Measurements from ENCODE around the gene KIAA0513. TPM values are rescaled to one million over a fixed set of nuclear protein-coding genes. Genes with fewer than 3 reads are reported as not detected.

Gene KIAA0513
- total and polyA plus RNA-seq, 5 donors from 2014 or later, result 1.5 to 7.5 (median 3.3) TPM

GRCh38 chr16:85074225-85074914, 46.8 kb downstream of the KIAA0513 start:
- DNase-seq (no peak), ATAC-seq (ENCODE audit: low read depth in 2 of 2) (no peak)
- Mint-ChIP-seq H3K36me3 (peaks cover 39% of the 10 kb centered on the region), H3K4me1 (no peaks in the 10 kb centered on the region), H3K9me3 (peaks cover 0 to 2% (median 0%) of the 10 kb centered on the region in 7 donors), H3K27ac (peak overlapping the region in 1 of 3 donors; percentile 75), H3K27me3 (no peaks in the 10 kb centered on the region), H3K4me3 (no peak overlapping the region)
- Histone ChIP-seq H3K4me1 (ENCODE audit: control insufficient read depth, insufficient read depth, low read length, poor library complexity, severe bottlenecking) (no peaks in the 10 kb centered on the region), H3K27me3 (ENCODE audit: control insufficient read depth, insufficient read depth, low read length) (no peaks in the 10 kb centered on the region), H3K36me3 (ENCODE audit: control insufficient read depth, insufficient read depth, low read length) (peaks cover 9% of the 10 kb centered on the region), H3K4me3 (ENCODE audit: low read depth, low read length) (no peak overlapping the region), H3K27ac (ENCODE audit: insufficient read depth, low read length, poor library complexity, severe bottlenecking) (no peak overlapping the region), H3K9me3 (ENCODE audit: control insufficient read depth in 2 of 2, low read length in 2 of 2) (no peaks in the 10 kb centered on the region)

- Mint-ChIP-seq H3K27ac (no peak overlapping the region), H3K27me3 (no peaks in the 10 kb centered on the region), H3K4me1 (no peaks in the 10 kb centered on the region), H3K4me3 (no peak overlapping the region), H3K9me3 (peaks cover 0 to 2% (median 0%) of the 10 kb centered on the region in 7 donors), H3K36me3 (peaks cover 44% of the 10 kb centered on the region)
- Histone ChIP-seq H3K36me3 (ENCODE audit: control insufficient read depth, insufficient read depth, low read length) (peaks cover 8% of the 10 kb centered on the region), H3K27me3 (ENCODE audit: control insufficient read depth, insufficient read depth, low read length) (no peaks in the 10 kb centered on the region), H3K4me1 (ENCODE audit: control insufficient read depth, insufficient read depth, low read length, poor library complexity, severe bottlenecking) (no peaks in the 10 kb centered on the region), H3K27ac (ENCODE audit: insufficient read depth, low read length, poor library complexity, severe bottlenecking) (no peak overlapping the region), H3K9me3 (ENCODE audit: control insufficient read depth in 2 of 2, low read length in 2 of 2) (no peaks in the 10 kb centered on the region), H3K4me3 (ENCODE audit: low read depth, low read length) (no peak overlapping the region)
- DNase-seq, result no peak
- ATAC-seq (ENCODE audit: low read depth in 2 of 2), result no peak
Observed at GRCh38 chr16:85075236-85075924, 47.8 kb downstream of the KIAA0513 start.

- Histone ChIP-seq H3K27me3 (ENCODE audit: control insufficient read depth, insufficient read depth, low read length) (no peaks in the 10 kb centered on the region), H3K4me1 (ENCODE audit: control insufficient read depth, insufficient read depth, low read length, poor library complexity, severe bottlenecking) (no peaks in the 10 kb centered on the region), H3K9me3 (ENCODE audit: control insufficient read depth in 2 of 2, low read length in 2 of 2) (no peaks in the 10 kb centered on the region), H3K4me3 (ENCODE audit: low read depth, low read length) (no peak overlapping the region), H3K36me3 (ENCODE audit: control insufficient read depth, insufficient read depth, low read length) (peaks cover 5% of the 10 kb centered on the region), H3K27ac (ENCODE audit: insufficient read depth, low read length, poor library complexity, severe bottlenecking) (no peak overlapping the region)
- Mint-ChIP-seq H3K4me1 (no peaks in the 10 kb centered on the region), H3K4me3 (no peak overlapping the region), H3K36me3 (peaks cover 35% of the 10 kb centered on the region), H3K27ac (no peak overlapping the region), H3K9me3 (peaks cover 0 to 2% (median 0%) of the 10 kb centered on the region in 7 donors), H3K27me3 (no peaks in the 10 kb centered on the region)
- no peak for DNase-seq
- ATAC-seq (ENCODE audit: low read depth in 2 of 2), result no peak
Observed at GRCh38 chr16:85077039-85077438, 49.4 kb downstream of the KIAA0513 start.

GRCh38 chr16:85077576-85078125, 50.1 kb downstream of the KIAA0513 start:
- peaks cover 35% of the 10 kb centered on the region for H3K36me3 Mint-ChIP-seq
- no peak overlapping the region for H3K27ac ChIP-seq (ENCODE audit: insufficient read depth, low read length, poor library complexity, severe bottlenecking)
- H3K9me3 Mint-ChIP-seq, result peaks cover 0 to 2% (median 0%) of the 10 kb centered on the region in 7 donors

GRCh38 chr16:85078226-85078625, 50.6 kb downstream of the KIAA0513 start:
- ATAC-seq (ENCODE audit: low read depth in 2 of 2), result no peak
- peaks cover 30% of the 10 kb centered on the region for H3K36me3 Mint-ChIP-seq
- no peak overlapping the region for H3K27ac ChIP-seq (ENCODE audit: insufficient read depth, low read length, poor library complexity, severe bottlenecking)
- H3K36me3 ChIP-seq (ENCODE audit: control insufficient read depth, insufficient read depth, low read length), result peaks cover 5% of the 10 kb centered on the region
- H3K27me3 Mint-ChIP-seq, result no peaks in the 10 kb centered on the region
- H3K4me1 Mint-ChIP-seq, result peaks cover 0 to 5% (median 0%) of the 10 kb centered on the region in 4 donors
- no peak overlapping the region for H3K27ac Mint-ChIP-seq
- H3K4me3 ChIP-seq (ENCODE audit: low read depth, low read length), result no peak overlapping the region
- no peaks in the 10 kb centered on the region for H3K9me3 ChIP-seq (ENCODE audit: control insufficient read depth in 2 of 2, low read length in 2 of 2)
- H3K27me3 ChIP-seq (ENCODE audit: control insufficient read depth, insufficient read depth, low read length), result no peaks in the 10 kb centered on the region
- peaks cover 0 to 2% (median 0%) of the 10 kb centered on the region in 7 donors for H3K9me3 Mint-ChIP-seq
- H3K4me3 Mint-ChIP-seq, result no peak overlapping the region
- no peak for DNase-seq
- no peaks in the 10 kb centered on the region for H3K4me1 ChIP-seq (ENCODE audit: control insufficient read depth, insufficient read depth, low read length, poor library complexity, severe bottlenecking)

More at GRCh38 chr16:85077576-85078125, 50.1 kb downstream of the KIAA0513 start:
- H3K27me3 ChIP-seq (ENCODE audit: control insufficient read depth, insufficient read depth, low read length), result no peaks in the 10 kb centered on the region
- H3K4me1 Mint-ChIP-seq, result peaks cover 0 to 3% (median 0%) of the 10 kb centered on the region in 4 donors
- ATAC-seq (ENCODE audit: low read depth in 2 of 2) (no peak), DNase-seq (no peak)
- no peaks in the 10 kb centered on the region for H3K27me3 Mint-ChIP-seq
- no peaks in the 10 kb centered on the region for H3K9me3 ChIP-seq (ENCODE audit: control insufficient read depth in 2 of 2, low read length in 2 of 2)
- H3K4me1 ChIP-seq (ENCODE audit: control insufficient read depth, insufficient read depth, low read length, poor library complexity, severe bottlenecking), result no peaks in the 10 kb centered on the region
- H3K4me3 Mint-ChIP-seq, result no peak overlapping the region
- no peak overlapping the region for H3K27ac Mint-ChIP-seq
- peaks cover 5% of the 10 kb centered on the region for H3K36me3 ChIP-seq (ENCODE audit: control insufficient read depth, insufficient read depth, low read length)
- no peak overlapping the region for H3K4me3 ChIP-seq (ENCODE audit: low read depth, low read length)

GRCh38 chr16:85078952-85079351, 51.4 kb downstream of the KIAA0513 start:
- H3K27me3 Mint-ChIP-seq, result no peaks in the 10 kb centered on the region
- ATAC-seq (ENCODE audit: low read depth in 2 of 2), result no peak
- Histone ChIP-seq H3K27ac (ENCODE audit: insufficient read depth, low read length, poor library complexity, severe bottlenecking) (no peak overlapping the region), H3K4me1 (ENCODE audit: control insufficient read depth, insufficient read depth, low read length, poor library complexity, severe bottlenecking) (no peaks in the 10 kb centered on the region), H3K36me3 (ENCODE audit: control insufficient read depth, insufficient read depth, low read length) (peaks cover 5% of the 10 kb centered on the region), H3K4me3 (ENCODE audit: low read depth, low read length) (no peak overlapping the region), H3K9me3 (ENCODE audit: control insufficient read depth in 2 of 2, low read length in 2 of 2) (no peaks in the 10 kb centered on the region), H3K27me3 (ENCODE audit: control insufficient read depth, insufficient read depth, low read length) (no peaks in the 10 kb centered on the region)
- H3K4me1 Mint-ChIP-seq, result peaks cover 0 to 9% (median 0%) of the 10 kb centered on the region in 4 donors
- DNase-seq, result no peak
- peaks cover 0 to 2% (median 0%) of the 10 kb centered on the region in 7 donors for H3K9me3 Mint-ChIP-seq
- H3K27ac Mint-ChIP-seq, result no peak overlapping the region
- H3K36me3 Mint-ChIP-seq, result peaks cover 30% of the 10 kb centered on the region
- no peak overlapping the region for H3K4me3 Mint-ChIP-seq

- no peaks in the 10 kb centered on the region for H3K27me3 Mint-ChIP-seq
- Histone ChIP-seq H3K27me3 (ENCODE audit: control insufficient read depth, insufficient read depth, low read length) (no peaks in the 10 kb centered on the region), H3K4me1 (ENCODE audit: control insufficient read depth, insufficient read depth, low read length, poor library complexity, severe bottlenecking) (no peaks in the 10 kb centered on the region), H3K9me3 (ENCODE audit: control insufficient read depth in 2 of 2, low read length in 2 of 2) (no peaks in the 10 kb centered on the region), H3K36me3 (ENCODE audit: control insufficient read depth, insufficient read depth, low read length) (peaks cover 5% of the 10 kb centered on the region), H3K4me3 (ENCODE audit: low read depth, low read length) (no peak overlapping the region), H3K27ac (ENCODE audit: insufficient read depth, low read length, poor library complexity, severe bottlenecking) (no peak overlapping the region)
- H3K9me3 Mint-ChIP-seq, result peaks cover 0 to 2% (median 0%) of the 10 kb centered on the region in 7 donors
- DNase-seq (no peak), ATAC-seq (ENCODE audit: low read depth in 2 of 2) (no peak)
- peaks cover 0 to 9% (median 0%) of the 10 kb centered on the region in 4 donors for H3K4me1 Mint-ChIP-seq
- no peak overlapping the region for H3K4me3 Mint-ChIP-seq
- no peak overlapping the region for H3K27ac Mint-ChIP-seq
- H3K36me3 Mint-ChIP-seq, result peaks cover 25% of the 10 kb centered on the region
Observed at GRCh38 chr16:85079785-85080570, 52.4 kb downstream of the KIAA0513 start.
